GM12874 (cell line): Measurements from ENCODE around the gene SLC66A3.

Source experiments
- CTCF ChIP-seq: IDR thresholded peaks from 2 replicates; pipeline ENCODE4 v1.5.1; 2011; ENCODE audit warnings: low read depth, mild to moderate bottlenecking, control low read depth, low read length, moderate library complexity; ENCODE audit not compliant: insufficient read depth

SLC66A3 gene

GRCh38 chr2:11141319-11141718 is 13.9 kb upstream of the SLC66A3 start:
- TF ChIP-seq CTCF, result no peak

- TF ChIP-seq CTCF, result no peak
Measured at GRCh38 chr2:11142330-11142729, 12.9 kb upstream of the SLC66A3 start.

DNA sequence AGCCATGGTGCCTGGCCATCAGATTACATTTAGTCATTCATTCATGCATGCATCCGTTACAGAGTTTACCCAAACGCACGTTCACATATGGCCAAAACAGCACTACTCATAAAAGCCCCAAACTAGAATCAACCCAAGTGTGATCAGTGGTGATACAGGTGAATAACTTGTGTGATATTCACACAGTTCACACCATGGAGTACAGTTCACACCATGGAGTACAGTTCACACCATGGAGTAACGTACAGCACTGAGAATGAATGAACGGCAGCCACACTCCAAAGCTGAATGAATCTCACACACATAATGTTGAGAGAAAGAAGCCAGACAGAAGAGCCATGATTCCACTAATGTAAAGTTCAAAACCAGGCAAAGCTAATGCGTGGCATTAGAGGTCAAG is 12.3 kb upstream of the SLC66A3 start:
- no peak for TF ChIP-seq CTCF

- TF ChIP-seq CTCF, result no peak
Measured at GRCh38 chr2:11144077-11144737, 11.1 kb upstream of the SLC66A3 start.

- no peak for TF ChIP-seq CTCF
Measured at GRCh38 chr2:11144738-11145079, 10.6 kb upstream of the SLC66A3 start.

- TF ChIP-seq CTCF, result no peak
Measured at GRCh38 chr2:11145350-11145749, 9.9 kb upstream of the SLC66A3 start.

DNA sequence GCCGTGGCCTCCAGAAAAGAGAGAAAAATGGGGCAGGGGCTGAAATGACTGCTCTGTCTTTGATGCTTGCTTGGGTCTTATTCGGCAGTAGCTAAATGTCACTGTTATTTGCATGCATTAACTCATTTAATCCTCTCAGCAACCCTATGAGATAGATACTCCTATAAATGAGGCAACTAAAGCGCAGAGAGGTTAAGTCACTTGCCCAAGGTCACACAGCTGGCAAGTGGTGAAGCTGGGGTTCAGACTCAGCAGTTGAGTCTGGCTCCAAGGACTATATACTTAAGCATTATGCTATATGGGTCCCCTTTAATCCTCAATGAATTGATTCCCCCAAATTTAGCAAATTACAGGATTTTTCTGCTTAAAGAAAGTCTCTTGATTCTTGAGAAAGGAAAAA is 9.2 kb upstream of the SLC66A3 start:
- no peak for TF ChIP-seq CTCF
